ENCODE data around the gene R3HDML. TPM values are rescaled to one million over a fixed set of nuclear protein-coding genes. Genes with fewer than 3 reads are reported as not detected.

Gene R3HDML
- total RNA-seq, 4 donors from 2014 or later, result not detected

GRCh38 chr20:44395461-44396340, 58.9 kb downstream of the R3HDML start:
- H3K36me3 ChIP-seq, result no peaks in the 10 kb centered on the region
- TF ChIP-seq EP300 (IDR thresholded peaks at IDR 0.05), result no peak
- no peak for TF ChIP-seq POLR2A (IDR thresholded peaks at IDR 0.05)
- TF ChIP-seq CTCF (IDR thresholded peaks at IDR 0.05), result no peak
- no peak overlapping the region for H3K4me3 ChIP-seq
- peak overlapping the region in 1 of 4 donors; percentile 26 for H3K27ac ChIP-seq
- H3K27me3 ChIP-seq, result peaks cover 0 to 8% of the 10 kb centered on the region in 2 donors
- 70 to 75% methylated on average over 11 of the region's 11 CpGs for WGBS, 2 donors
- no peaks in the 10 kb centered on the region for H3K9me3 ChIP-seq
- H3K4me1 ChIP-seq, result no peaks in the 10 kb centered on the region
- no peak for DNase-seq (ENCODE audit: low spot score in 2 of 2)

- H3K36me3 ChIP-seq, result no peaks in the 10 kb centered on the region
- H3K27me3 ChIP-seq, result peaks cover 0 to 12% of the 10 kb centered on the region in 2 donors
- TF ChIP-seq CTCF (IDR thresholded peaks at IDR 0.05) (no peak), EP300 (IDR thresholded peaks at IDR 0.05) (no peak), POLR2A (IDR thresholded peaks at IDR 0.05) (no peak)
- no peak overlapping the region for H3K27ac ChIP-seq
- WGBS, 2 donors, result 48 to 57% methylated on average over 8 of the region's 8 CpGs
- no peak for DNase-seq (ENCODE audit: low spot score in 2 of 2)
- H3K9me3 ChIP-seq, result no peaks in the 10 kb centered on the region
- no peaks in the 10 kb centered on the region for H3K4me1 ChIP-seq
- no peak overlapping the region for H3K4me3 ChIP-seq
Measured at GRCh38 chr20:44396369-44397130, 59.7 kb downstream of the R3HDML start.

GRCh38 chr20:44398335-44398734, 61.5 kb downstream of the R3HDML start:
- Histone ChIP-seq H3K36me3 (no peaks in the 10 kb centered on the region), H3K27me3 (peaks cover 0 to 12% of the 10 kb centered on the region in 2 donors), H3K27ac (no peak overlapping the region), H3K9me3 (no peaks in the 10 kb centered on the region), H3K4me1 (no peaks in the 10 kb centered on the region), H3K4me3 (no peak overlapping the region)
- 46 to 59% methylated on average over 2 of the region's 2 CpGs for WGBS, 2 donors
- DNase-seq (ENCODE audit: low spot score in 2 of 2), result no peak
- no peak for TF ChIP-seq CTCF (IDR thresholded peaks at IDR 0.05)
- no peak for TF ChIP-seq EP300 (IDR thresholded peaks at IDR 0.05)
- no peak for TF ChIP-seq POLR2A (IDR thresholded peaks at IDR 0.05)

- Histone ChIP-seq H3K27me3 (peaks cover 0 to 12% of the 10 kb centered on the region in 2 donors), H3K9me3 (no peaks in the 10 kb centered on the region), H3K4me1 (no peaks in the 10 kb centered on the region), H3K4me3 (no peak overlapping the region), H3K27ac (no peak overlapping the region), H3K36me3 (no peaks in the 10 kb centered on the region)
- no peak for DNase-seq (ENCODE audit: low spot score in 2 of 2)
- TF ChIP-seq EP300 (IDR thresholded peaks at IDR 0.05) (no peak), CTCF (IDR thresholded peaks at IDR 0.05) (no peak), POLR2A (IDR thresholded peaks at IDR 0.05) (no peak)
- 55 to 68% methylated on average over 3 of the region's 3 CpGs for WGBS, 2 donors
Measured at GRCh38 chr20:44399446-44399845, 62.6 kb downstream of the R3HDML start.

- no peak for DNase-seq (ENCODE audit: low spot score in 2 of 2)
- Histone ChIP-seq H3K4me1 (no peaks in the 10 kb centered on the region), H3K4me3 (no peak overlapping the region), H3K9me3 (no peaks in the 10 kb centered on the region), H3K27me3 (peaks cover 0 to 12% of the 10 kb centered on the region in 2 donors), H3K27ac (no peak overlapping the region), H3K36me3 (no peaks in the 10 kb centered on the region)
- 61 to 70% methylated on average over 5 of the region's 5 CpGs for WGBS, 2 donors
- TF ChIP-seq CTCF (IDR thresholded peaks at IDR 0.05), result no peak
- TF ChIP-seq POLR2A (IDR thresholded peaks at IDR 0.05), result no peak
- TF ChIP-seq EP300 (IDR thresholded peaks at IDR 0.05), result no peak
Measured at GRCh38 chr20:44400671-44400969, 63.8 kb downstream of the R3HDML start.

All from tibial nerve (tissue), 4 donors.